WTC11 (cell line): Measurements from ENCODE around the gene OLFML3. TPM values are rescaled to one million over a fixed set of nuclear protein-coding genes. Genes with fewer than 3 reads are reported as not detected.

Experiments
- ATAC-seq: fragments of 200-7000 bp; cut with Tn5 transposase; 2 replicates; pipeline ENCODE4 v1.10.0; 2021; ENCODE audit warnings: mild to moderate bottlenecking, moderate library complexity
- CTCF ChIA-PET: fragments of 300-600 bp; sonication (Branson Sonifier 250); formaldehyde crosslinking; loops from one replicate; lab custom pipeline; 2021; ENCODE audit warnings: antibody characterized with exemption; lab: Charles Lee
- POLR2A ChIA-PET: fragments of 350-600 bp; sonication (Branson Sonifier 250); formaldehyde crosslinking; loops from one replicate; lab custom pipeline; 2021; ENCODE audit warnings: antibody characterized with exemption; lab: Charles Lee
- DNase-seq: peaks from one replicate; pipeline ENCODE4 v3.0.0; 2021; ENCODE audit warnings: low spot score
- H3K27ac Mint-ChIP-seq: 2 replicates; pipeline ENCODE4 v1.8.0; 2021; ENCODE audit warnings: mixed read lengths
- H3K27me3 Mint-ChIP-seq: 2 replicates; pipeline ENCODE4 v1.8.0; 2021; ENCODE audit warnings: low read depth, mild to moderate bottlenecking, moderate library complexity, mixed read lengths
- H3K36me3 Mint-ChIP-seq: 2 replicates; pipeline ENCODE4 v1.8.0; 2021; ENCODE audit warnings: mixed read lengths
- H3K4me1 Mint-ChIP-seq: 2 replicates; pipeline ENCODE4 v1.8.0; 2022; ENCODE audit warnings: mixed read lengths
- H3K4me3 Mint-ChIP-seq: 2 replicates; pipeline ENCODE4 v1.8.0; 2021; ENCODE audit warnings: mild to moderate bottlenecking, moderate library complexity, mixed read lengths
- H3K9me3 Mint-ChIP-seq: 2 replicates; pipeline ENCODE4 v1.8.0; 2021; ENCODE audit warnings: mixed read lengths
- EMX1 ChIP-seq: fragments of 250-450 bp; sonication (Bioruptor Pico); IDR thresholded peaks from 2 replicates; pipeline ENCODE4 v1.8.0; 2021; ENCODE audit warnings: mild to moderate bottlenecking
- MYBL2 ChIP-seq: sonication (generic); formaldehyde crosslinking; IDR thresholded peaks from 2 replicates; pipeline ENCODE4 v1.8.1; 2023; ENCODE audit warnings: mild to moderate bottlenecking, moderate library complexity, missing genetic modification reagents
- NFE2L1 ChIP-seq: sonication (generic); formaldehyde crosslinking; IDR thresholded peaks from 2 replicates; pipeline ENCODE4 v1.8.1; 2023; ENCODE audit warnings: missing genetic modification reagents
- PRRX2 ChIP-seq: fragments of 250-450 bp; sonication (Bioruptor Pico); IDR thresholded peaks from 2 replicates; pipeline ENCODE4 v1.8.0; 2021; ENCODE audit warnings: mild to moderate bottlenecking
- RORB ChIP-seq: fragments of 250-450 bp; sonication (Bioruptor Pico); IDR thresholded peaks from 2 replicates; pipeline ENCODE4 v1.9.0; 2021; ENCODE audit warnings: mild to moderate bottlenecking
- ZNF138 ChIP-seq: sonication (generic); formaldehyde crosslinking; conservative IDR thresholded peaks from 2 replicates; pipeline ENCODE4 v1.8.1; 2022; ENCODE audit warnings: mild to moderate bottlenecking, moderate library complexity, missing genetic modification reagents
- ZNF232 ChIP-seq: sonication (generic); formaldehyde crosslinking; IDR thresholded peaks from 2 replicates; pipeline ENCODE4 v1.8.0; 2022; ENCODE audit warnings: mild to moderate bottlenecking, missing genetic modification reagents
- ZNF263 ChIP-seq: sonication (generic); formaldehyde crosslinking; IDR thresholded peaks from 2 replicates; pipeline ENCODE4 v1.8.1; 2022; ENCODE audit warnings: low read depth, mild to moderate bottlenecking, moderate library complexity, missing genetic modification reagents
- ZNF396 ChIP-seq: fragments of 250-450 bp; sonication (Bioruptor Pico); IDR thresholded peaks from 2 replicates; pipeline ENCODE4 v1.8.0; 2021; ENCODE audit warnings: mild to moderate bottlenecking, moderate library complexity, borderline replicate concordance
- total RNA-seq: library from RNA; stranded (reverse); gene quantifications from 3 replicates; pipeline ENCODE4 v1.2.3, GENCODE V29; 2021
- TF ChIP-seq, protein P1 (sequence below): sonication (generic); formaldehyde crosslinking; IDR thresholded peaks from 2 replicates; pipeline ENCODE4 v1.8.0; 2023; ENCODE audit warnings: mild to moderate bottlenecking, missing genetic modification reagents
- TF ChIP-seq, protein P2 (sequence below): fragments of 250-450 bp; sonication (Bioruptor Pico); IDR thresholded peaks from 2 replicates; pipeline ENCODE4 v1.8.0; 2021; ENCODE audit warnings: mild to moderate bottlenecking
- TF ChIP-seq, protein P3 (sequence below): sonication (generic); formaldehyde crosslinking; IDR thresholded peaks from 2 replicates; pipeline ENCODE4 v1.8.1; 2022; ENCODE audit warnings: missing genetic modification reagents, borderline replicate concordance
- TF ChIP-seq, protein P4 (sequence below): fragments of 250-450 bp; sonication (Bioruptor Pico); IDR thresholded peaks from 2 replicates; pipeline ENCODE4 v1.9.0; 2021; ENCODE audit warnings: mild to moderate bottlenecking, borderline replicate concordance
- TF ChIP-seq, protein P5 (sequence below): fragments of 250-450 bp; sonication (Bioruptor Pico); IDR thresholded peaks from 2 replicates; pipeline ENCODE4 v1.9.0; 2021; ENCODE audit warnings: mild to moderate bottlenecking
- TF ChIP-seq, protein P6 (sequence below): sonication (generic); formaldehyde crosslinking; IDR thresholded peaks from 2 replicates; pipeline ENCODE4 v1.8.1; 2022; ENCODE audit warnings: mild to moderate bottlenecking, moderate library complexity, missing genetic modification reagents
- TF ChIP-seq, protein P7 (sequence below): fragments of 250-450 bp; sonication (Bioruptor Pico); conservative IDR thresholded peaks from 2 replicates; pipeline ENCODE4 v1.9.0; 2021; ENCODE audit warnings: mild to moderate bottlenecking
- TF ChIP-seq, protein P8 (sequence below): sonication (generic); formaldehyde crosslinking; IDR thresholded peaks from 2 replicates; pipeline ENCODE4 v1.8.1; 2023; ENCODE audit warnings: mild to moderate bottlenecking, missing genetic modification reagents, moderate library complexity

OLFML3 gene
- total RNA-seq, 1 experiment from 2014 or later: 65.8 TPM

DNA sequence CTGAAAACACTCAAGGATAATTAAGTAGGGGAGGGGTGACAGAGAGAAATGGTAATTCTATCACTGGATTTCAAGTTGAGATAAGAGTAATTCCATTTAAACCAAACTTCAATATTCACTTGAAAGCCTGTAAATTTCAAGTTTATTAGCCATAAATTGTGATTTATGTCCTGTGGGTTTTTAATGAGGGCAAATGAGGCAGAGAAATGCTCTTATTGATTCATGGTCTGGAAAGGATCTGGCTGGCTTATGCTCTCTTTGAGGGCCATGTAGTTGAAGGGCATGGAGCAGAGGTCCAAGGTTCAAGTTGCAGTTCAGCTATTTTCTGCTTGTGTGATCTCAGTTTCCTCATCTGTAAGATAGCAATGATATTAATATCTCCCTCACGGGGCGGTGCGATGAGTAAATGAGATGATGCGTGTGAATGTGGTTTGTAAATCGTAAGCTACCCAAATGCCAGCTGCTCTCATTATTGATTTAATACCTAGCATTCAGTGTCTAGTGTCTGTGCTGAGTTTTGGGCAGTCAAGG is 12.3 kb downstream of the OLFML3 start (continued):
- TF ChIP-seq ZNF396 (CRISPR knock-in tag) (no peak), ZNF263 (CRISPR knock-in tag) (no peak), ZNF232 (CRISPR knock-in tag) (no peak), PRRX2 (CRISPR knock-in tag) (no peak), EMX1 (CRISPR knock-in tag) (no peak), ZNF138 (CRISPR knock-in tag) (no peak), RORB (CRISPR knock-in tag) (no peak), MYBL2 (CRISPR knock-in tag) (no peak)
- TF ChIP-seq, protein P1, sequence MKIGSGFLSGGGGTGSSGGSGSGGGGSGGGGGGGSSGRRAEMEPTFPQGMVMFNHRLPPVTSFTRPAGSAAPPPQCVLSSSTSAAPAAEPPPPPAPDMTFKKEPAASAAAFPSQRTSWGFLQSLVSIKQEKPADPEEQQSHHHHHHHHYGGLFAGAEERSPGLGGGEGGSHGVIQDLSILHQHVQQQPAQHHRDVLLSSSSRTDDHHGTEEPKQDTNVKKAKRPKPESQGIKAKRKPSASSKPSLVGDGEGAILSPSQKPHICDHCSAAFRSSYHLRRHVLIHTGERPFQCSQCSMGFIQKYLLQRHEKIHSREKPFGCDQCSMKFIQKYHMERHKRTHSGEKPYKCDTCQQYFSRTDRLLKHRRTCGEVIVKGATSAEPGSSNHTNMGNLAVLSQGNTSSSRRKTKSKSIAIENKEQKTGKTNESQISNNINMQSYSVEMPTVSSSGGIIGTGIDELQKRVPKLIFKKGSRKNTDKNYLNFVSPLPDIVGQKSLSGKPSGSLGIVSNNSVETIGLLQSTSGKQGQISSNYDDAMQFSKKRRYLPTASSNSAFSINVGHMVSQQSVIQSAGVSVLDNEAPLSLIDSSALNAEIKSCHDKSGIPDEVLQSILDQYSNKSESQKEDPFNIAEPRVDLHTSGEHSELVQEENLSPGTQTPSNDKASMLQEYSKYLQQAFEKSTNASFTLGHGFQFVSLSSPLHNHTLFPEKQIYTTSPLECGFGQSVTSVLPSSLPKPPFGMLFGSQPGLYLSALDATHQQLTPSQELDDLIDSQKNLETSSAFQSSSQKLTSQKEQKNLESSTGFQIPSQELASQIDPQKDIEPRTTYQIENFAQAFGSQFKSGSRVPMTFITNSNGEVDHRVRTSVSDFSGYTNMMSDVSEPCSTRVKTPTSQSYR (CRISPR knock-in tag): no peak
- TF ChIP-seq, protein P2, sequence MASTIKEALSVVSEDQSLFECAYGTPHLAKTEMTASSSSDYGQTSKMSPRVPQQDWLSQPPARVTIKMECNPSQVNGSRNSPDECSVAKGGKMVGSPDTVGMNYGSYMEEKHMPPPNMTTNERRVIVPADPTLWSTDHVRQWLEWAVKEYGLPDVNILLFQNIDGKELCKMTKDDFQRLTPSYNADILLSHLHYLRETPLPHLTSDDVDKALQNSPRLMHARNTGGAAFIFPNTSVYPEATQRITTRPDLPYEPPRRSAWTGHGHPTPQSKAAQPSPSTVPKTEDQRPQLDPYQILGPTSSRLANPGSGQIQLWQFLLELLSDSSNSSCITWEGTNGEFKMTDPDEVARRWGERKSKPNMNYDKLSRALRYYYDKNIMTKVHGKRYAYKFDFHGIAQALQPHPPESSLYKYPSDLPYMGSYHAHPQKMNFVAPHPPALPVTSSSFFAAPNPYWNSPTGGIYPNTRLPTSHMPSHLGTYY (CRISPR knock-in tag): no peak
- TF ChIP-seq, protein P3, sequence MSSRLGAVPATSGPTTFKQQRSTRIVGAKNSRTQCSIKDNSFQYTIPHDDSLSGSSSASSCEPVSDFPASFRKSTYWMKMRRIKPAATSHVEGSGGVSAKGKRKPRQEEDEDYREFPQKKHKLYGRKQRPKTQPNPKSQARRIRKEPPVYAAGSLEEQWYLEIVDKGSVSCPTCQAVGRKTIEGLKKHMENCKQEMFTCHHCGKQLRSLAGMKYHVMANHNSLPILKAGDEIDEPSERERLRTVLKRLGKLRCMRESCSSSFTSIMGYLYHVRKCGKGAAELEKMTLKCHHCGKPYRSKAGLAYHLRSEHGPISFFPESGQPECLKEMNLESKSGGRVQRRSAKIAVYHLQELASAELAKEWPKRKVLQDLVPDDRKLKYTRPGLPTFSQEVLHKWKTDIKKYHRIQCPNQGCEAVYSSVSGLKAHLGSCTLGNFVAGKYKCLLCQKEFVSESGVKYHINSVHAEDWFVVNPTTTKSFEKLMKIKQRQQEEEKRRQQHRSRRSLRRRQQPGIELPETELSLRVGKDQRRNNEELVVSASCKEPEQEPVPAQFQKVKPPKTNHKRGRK (CRISPR knock-in tag): no peak
- TF ChIP-seq, protein P4, sequence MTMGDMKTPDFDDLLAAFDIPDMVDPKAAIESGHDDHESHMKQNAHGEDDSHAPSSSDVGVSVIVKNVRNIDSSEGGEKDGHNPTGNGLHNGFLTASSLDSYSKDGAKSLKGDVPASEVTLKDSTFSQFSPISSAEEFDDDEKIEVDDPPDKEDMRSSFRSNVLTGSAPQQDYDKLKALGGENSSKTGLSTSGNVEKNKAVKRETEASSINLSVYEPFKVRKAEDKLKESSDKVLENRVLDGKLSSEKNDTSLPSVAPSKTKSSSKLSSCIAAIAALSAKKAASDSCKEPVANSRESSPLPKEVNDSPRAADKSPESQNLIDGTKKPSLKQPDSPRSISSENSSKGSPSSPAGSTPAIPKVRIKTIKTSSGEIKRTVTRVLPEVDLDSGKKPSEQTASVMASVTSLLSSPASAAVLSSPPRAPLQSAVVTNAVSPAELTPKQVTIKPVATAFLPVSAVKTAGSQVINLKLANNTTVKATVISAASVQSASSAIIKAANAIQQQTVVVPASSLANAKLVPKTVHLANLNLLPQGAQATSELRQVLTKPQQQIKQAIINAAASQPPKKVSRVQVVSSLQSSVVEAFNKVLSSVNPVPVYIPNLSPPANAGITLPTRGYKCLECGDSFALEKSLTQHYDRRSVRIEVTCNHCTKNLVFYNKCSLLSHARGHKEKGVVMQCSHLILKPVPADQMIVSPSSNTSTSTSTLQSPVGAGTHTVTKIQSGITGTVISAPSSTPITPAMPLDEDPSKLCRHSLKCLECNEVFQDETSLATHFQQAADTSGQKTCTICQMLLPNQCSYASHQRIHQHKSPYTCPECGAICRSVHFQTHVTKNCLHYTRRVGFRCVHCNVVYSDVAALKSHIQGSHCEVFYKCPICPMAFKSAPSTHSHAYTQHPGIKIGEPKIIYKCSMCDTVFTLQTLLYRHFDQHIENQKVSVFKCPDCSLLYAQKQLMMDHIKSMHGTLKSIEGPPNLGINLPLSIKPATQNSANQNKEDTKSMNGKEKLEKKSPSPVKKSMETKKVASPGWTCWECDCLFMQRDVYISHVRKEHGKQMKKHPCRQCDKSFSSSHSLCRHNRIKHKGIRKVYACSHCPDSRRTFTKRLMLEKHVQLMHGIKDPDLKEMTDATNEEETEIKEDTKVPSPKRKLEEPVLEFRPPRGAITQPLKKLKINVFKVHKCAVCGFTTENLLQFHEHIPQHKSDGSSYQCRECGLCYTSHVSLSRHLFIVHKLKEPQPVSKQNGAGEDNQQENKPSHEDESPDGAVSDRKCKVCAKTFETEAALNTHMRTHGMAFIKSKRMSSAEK: no peak
- TF ChIP-seq, protein P5, sequence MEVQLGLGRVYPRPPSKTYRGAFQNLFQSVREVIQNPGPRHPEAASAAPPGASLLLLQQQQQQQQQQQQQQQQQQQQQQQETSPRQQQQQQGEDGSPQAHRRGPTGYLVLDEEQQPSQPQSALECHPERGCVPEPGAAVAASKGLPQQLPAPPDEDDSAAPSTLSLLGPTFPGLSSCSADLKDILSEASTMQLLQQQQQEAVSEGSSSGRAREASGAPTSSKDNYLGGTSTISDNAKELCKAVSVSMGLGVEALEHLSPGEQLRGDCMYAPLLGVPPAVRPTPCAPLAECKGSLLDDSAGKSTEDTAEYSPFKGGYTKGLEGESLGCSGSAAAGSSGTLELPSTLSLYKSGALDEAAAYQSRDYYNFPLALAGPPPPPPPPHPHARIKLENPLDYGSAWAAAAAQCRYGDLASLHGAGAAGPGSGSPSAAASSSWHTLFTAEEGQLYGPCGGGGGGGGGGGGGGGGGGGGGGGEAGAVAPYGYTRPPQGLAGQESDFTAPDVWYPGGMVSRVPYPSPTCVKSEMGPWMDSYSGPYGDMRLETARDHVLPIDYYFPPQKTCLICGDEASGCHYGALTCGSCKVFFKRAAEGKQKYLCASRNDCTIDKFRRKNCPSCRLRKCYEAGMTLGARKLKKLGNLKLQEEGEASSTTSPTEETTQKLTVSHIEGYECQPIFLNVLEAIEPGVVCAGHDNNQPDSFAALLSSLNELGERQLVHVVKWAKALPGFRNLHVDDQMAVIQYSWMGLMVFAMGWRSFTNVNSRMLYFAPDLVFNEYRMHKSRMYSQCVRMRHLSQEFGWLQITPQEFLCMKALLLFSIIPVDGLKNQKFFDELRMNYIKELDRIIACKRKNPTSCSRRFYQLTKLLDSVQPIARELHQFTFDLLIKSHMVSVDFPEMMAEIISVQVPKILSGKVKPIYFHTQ (CRISPR knock-in tag): no peak

DNA sequence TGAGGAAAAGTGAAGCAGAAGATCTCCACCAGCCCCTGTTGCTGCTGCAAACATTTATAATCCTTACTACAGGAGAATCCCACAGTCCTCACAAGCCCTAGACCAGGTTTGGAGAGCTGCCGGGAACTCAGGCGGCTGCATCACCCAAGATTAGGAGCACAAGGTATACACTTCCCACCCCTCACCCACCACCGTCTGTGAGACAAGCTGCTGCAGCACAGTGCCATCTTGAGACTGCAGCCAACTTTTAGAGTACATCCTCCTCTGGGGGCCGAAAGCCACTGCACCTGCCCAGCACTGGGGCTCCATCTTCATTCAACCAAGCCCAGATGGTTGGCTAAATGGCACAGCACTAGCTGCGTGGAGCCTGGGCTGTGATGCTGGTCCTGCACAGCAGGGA is 13.8 kb downstream of the OLFML3 start:
- no peak for DNase-seq
- Mint-ChIP-seq H3K9me3 (peaks cover 42% of the 10 kb centered on the region), H3K4me1 (0 out of 2 replicates have a peak, but pooled peaks cover 4% of the 10 kb centered on the region), H3K27ac (no peak overlapping the region), H3K4me3 (no peak overlapping the region), H3K27me3 (peaks cover 27% of the 10 kb centered on the region), H3K36me3 (peaks cover 30% of the 10 kb centered on the region)
- ATAC-seq: no peak
- POLR2A ChIA-PET: no interaction called here
- CTCF ChIA-PET: interaction anchor here (0.8 to 1.8 kb wide), 3 partner anchors 10 to 64 kb away, joined by 3 to 7 read pairs (median 3); no protein-coding TSS in a partner anchor
- TF ChIP-seq, protein P6, sequence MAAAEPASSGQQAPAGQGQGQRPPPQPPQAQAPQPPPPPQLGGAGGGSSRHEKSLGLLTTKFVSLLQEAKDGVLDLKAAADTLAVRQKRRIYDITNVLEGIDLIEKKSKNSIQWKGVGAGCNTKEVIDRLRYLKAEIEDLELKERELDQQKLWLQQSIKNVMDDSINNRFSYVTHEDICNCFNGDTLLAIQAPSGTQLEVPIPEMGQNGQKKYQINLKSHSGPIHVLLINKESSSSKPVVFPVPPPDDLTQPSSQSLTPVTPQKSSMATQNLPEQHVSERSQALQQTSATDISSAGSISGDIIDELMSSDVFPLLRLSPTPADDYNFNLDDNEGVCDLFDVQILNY (CRISPR knock-in tag): no peak
- no peak for TF ChIP-seq NFE2L1 (CRISPR knock-in tag)
- TF ChIP-seq, protein P7, sequence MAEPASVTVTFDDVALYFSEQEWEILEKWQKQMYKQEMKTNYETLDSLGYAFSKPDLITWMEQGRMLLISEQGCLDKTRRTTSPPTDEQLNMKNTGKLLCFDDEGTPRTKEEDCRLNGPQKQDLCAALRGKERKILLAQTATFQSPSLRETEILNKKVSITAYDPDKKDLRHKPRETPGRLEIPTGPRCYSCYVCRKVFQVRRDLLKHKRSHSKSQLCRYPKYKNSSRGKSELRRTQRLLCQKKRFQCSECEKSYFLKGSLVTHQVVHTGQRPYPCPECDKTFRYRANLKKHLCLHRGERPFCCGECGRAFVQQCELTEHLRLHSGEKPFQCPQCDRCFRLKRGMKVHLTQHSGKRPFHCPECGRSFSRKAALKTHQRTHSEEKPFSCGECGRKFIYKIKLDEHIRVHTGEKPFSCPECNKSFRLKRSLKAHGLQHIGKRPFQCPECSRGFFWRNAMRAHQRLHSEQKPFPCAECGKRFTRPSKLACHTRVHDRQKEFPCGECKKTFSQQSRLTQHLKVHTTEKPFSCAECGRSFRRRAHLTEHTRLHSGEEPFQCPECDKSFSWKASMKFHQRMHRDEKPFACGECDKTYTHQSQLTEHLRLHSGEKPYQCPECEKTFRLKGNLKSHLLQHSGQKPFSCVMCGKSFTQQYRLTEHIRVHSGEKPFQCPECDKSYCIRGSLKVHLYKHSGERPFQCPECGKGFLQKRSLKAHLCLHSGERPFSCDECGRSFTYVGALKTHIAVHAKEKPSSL (CRISPR knock-in tag): no peak
- TF ChIP-seq, protein P2 (CRISPR knock-in tag): no peak
- TF ChIP-seq, protein P8, sequence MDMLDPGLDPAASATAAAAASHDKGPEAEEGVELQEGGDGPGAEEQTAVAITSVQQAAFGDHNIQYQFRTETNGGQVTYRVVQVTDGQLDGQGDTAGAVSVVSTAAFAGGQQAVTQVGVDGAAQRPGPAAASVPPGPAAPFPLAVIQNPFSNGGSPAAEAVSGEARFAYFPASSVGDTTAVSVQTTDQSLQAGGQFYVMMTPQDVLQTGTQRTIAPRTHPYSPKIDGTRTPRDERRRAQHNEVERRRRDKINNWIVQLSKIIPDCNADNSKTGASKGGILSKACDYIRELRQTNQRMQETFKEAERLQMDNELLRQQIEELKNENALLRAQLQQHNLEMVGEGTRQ: no peak
